Karpas-422 (cell line): ENCODE results near the gene ASB10. TPM values are rescaled to one million over a fixed set of nuclear protein-coding genes. Genes with fewer than 3 reads are reported as not detected.

ENCODE experiments used
- DNase-seq: peaks from one replicate; pipeline ENCODE4 v3.0.0-alpha.2; 2015
- H2AFZ ChIP-seq: fragments of 200-600 bp; sonication (generic); 2 replicates; pipeline ENCODE4 v1.6.1; 2014; ENCODE audit warnings: antibody characterized with exemption, low read length, mixed read lengths
- H3K27ac ChIP-seq: fragments of 200-600 bp; sonication (generic); 2 replicates; pipeline ENCODE4 v1.5.1; 2014; ENCODE audit warnings: mild to moderate bottlenecking, low read length, moderate library complexity
- H3K27me3 ChIP-seq: fragments of 200-600 bp; sonication (generic); 2 replicates; pipeline ENCODE4 v1.6.1; 2014; ENCODE audit warnings: low read length, mixed read lengths
- H3K36me3 ChIP-seq: fragments of 200-600 bp; sonication (generic); 2 replicates; pipeline ENCODE4 v1.6.1; 2014; ENCODE audit warnings: low read length, mixed read lengths; ENCODE audit not compliant: insufficient read depth
- H3K4me1 ChIP-seq: fragments of 200-600 bp; sonication (generic); 2 replicates; pipeline ENCODE4 v1.6.1; 2014; ENCODE audit warnings: mild to moderate bottlenecking, low read length, mixed read lengths
- H3K4me2 ChIP-seq: fragments of 200-600 bp; sonication (generic); 2 replicates; pipeline ENCODE4 v1.6.1; 2014; ENCODE audit warnings: low read length, low read depth, mild to moderate bottlenecking; ENCODE audit not compliant: poor library complexity, severe bottlenecking
- H3K4me3 ChIP-seq: fragments of 200-600 bp; sonication (generic); 2 replicates; pipeline ENCODE4 v1.5.1; 2014; ENCODE audit warnings: mild to moderate bottlenecking, antibody characterized with exemption, low read length, mixed read lengths
- H3K79me2 ChIP-seq: fragments of 200-600 bp; sonication (generic); 2 replicates; pipeline ENCODE4 v1.6.1; 2014; ENCODE audit warnings: mild to moderate bottlenecking, low read length, mixed read lengths
- H3K9ac ChIP-seq: fragments of 200-600 bp; sonication (generic); 2 replicates; pipeline ENCODE4 v1.6.0; 2014; ENCODE audit warnings: low read length
- H3K9me2 ChIP-seq: fragments of 200-600 bp; sonication (generic), shearing (Covaris generic); replicated peaks from 2 replicates; pipeline ENCODE4 v1.6.0; 2014; ENCODE audit warnings: mild to moderate bottlenecking, low read length, moderate library complexity; ENCODE audit not compliant: insufficient read depth
- H3K9me3 ChIP-seq: fragments of 300-700, 200-600 bp; sonication (generic); 2 replicates; pipeline ENCODE4 v1.6.1; 2014; ENCODE audit warnings: low read length, mixed read lengths
- H4K20me1 ChIP-seq: fragments of 200-600 bp; sonication (generic); 2 replicates; pipeline ENCODE4 v1.6.1; 2014; ENCODE audit warnings: mild to moderate bottlenecking, antibody characterized with exemption, low read length, low read depth; ENCODE audit not compliant: insufficient read depth
- total RNA-seq: library from RNA; depleted of rRNA; stranded (reverse); fragments of >200 nt; shearing (Covaris generic); gene quantifications from 2 replicates; pipeline ENCODE4 v1.2.3, GENCODE V29; 2014; ENCODE audit warnings: low replicate concordance

Gene ASB10
- total RNA-seq, 1 experiment from 2014 or later, result not detected

- Histone ChIP-seq H3K27ac (no peak overlapping the region), H3K36me3 (no peaks in the 10 kb centered on the region), H3K4me3 (no peak overlapping the region), H2AFZ (no peak overlapping the region), H3K9me3 (no peaks in the 10 kb centered on the region), H4K20me1 (0 out of 2 replicates have a peak, but pooled peaks cover 3% of the 10 kb centered on the region), H3K79me2 (no peaks in the 10 kb centered on the region), H3K9me2 (no peaks in the 10 kb centered on the region), H3K9ac (no peak overlapping the region), H3K27me3 (no peaks in the 10 kb centered on the region), H3K4me1 (no peaks in the 10 kb centered on the region), H3K4me2 (no peak overlapping the region)
- no peak for DNase-seq
Observed at GRCh38 chr7:151130741-151131157, 56.3 kb downstream of the ASB10 start.

- 0 out of 2 replicates have a peak, but pooled peaks cover 3% of the 10 kb centered on the region for H4K20me1 ChIP-seq
- no peaks in the 10 kb centered on the region for H3K36me3 ChIP-seq
- H3K27me3 ChIP-seq, result no peaks in the 10 kb centered on the region
- H3K9me3 ChIP-seq, result no peaks in the 10 kb centered on the region
- H3K4me3 ChIP-seq, result no peak overlapping the region
- H2AFZ ChIP-seq, result no peak overlapping the region
- H3K9me2 ChIP-seq, result no peaks in the 10 kb centered on the region
- H3K79me2 ChIP-seq, result no peaks in the 10 kb centered on the region
- DNase-seq, result peak; percentile 46
- no peak overlapping the region for H3K4me2 ChIP-seq
- no peak overlapping the region for H3K27ac ChIP-seq
- H3K4me1 ChIP-seq, result no peaks in the 10 kb centered on the region
- no peak overlapping the region for H3K9ac ChIP-seq
Observed at GRCh38 chr7:151129960-151130591, 57.0 kb downstream of the ASB10 start.

- H3K36me3 ChIP-seq, result no peaks in the 10 kb centered on the region
- H3K9me2 ChIP-seq, result no peaks in the 10 kb centered on the region
- no peak overlapping the region for H3K9ac ChIP-seq
- H3K27me3 ChIP-seq, result no peaks in the 10 kb centered on the region
- H4K20me1 ChIP-seq, result peaks cover 7% of the 10 kb centered on the region; the same call in 1 of the 2 replicates
- no peaks in the 10 kb centered on the region for H3K9me3 ChIP-seq
- no peak overlapping the region for H3K4me3 ChIP-seq
- no peak overlapping the region for H2AFZ ChIP-seq
- no peak for DNase-seq
- no peak overlapping the region for H3K4me2 ChIP-seq
- H3K27ac ChIP-seq, result no peak overlapping the region
- no peaks in the 10 kb centered on the region for H3K4me1 ChIP-seq
- no peaks in the 10 kb centered on the region for H3K79me2 ChIP-seq
Observed at GRCh38 chr7:151129117-151129959, 57.7 kb downstream of the ASB10 start.

- no peak overlapping the region for H3K4me2 ChIP-seq
- H3K36me3 ChIP-seq, result no peaks in the 10 kb centered on the region
- no peaks in the 10 kb centered on the region for H3K79me2 ChIP-seq
- H4K20me1 ChIP-seq, result peaks cover 11% of the 10 kb centered on the region; the same call in 1 of the 2 replicates
- H3K27ac ChIP-seq, result no peak overlapping the region
- no peaks in the 10 kb centered on the region for H3K9me2 ChIP-seq
- no peaks in the 10 kb centered on the region for H3K9me3 ChIP-seq
- H3K9ac ChIP-seq, result no peak overlapping the region
- H2AFZ ChIP-seq, result no peak overlapping the region
- no peaks in the 10 kb centered on the region for H3K27me3 ChIP-seq
- no peak overlapping the region for H3K4me3 ChIP-seq
- no peak for DNase-seq
- no peaks in the 10 kb centered on the region for H3K4me1 ChIP-seq
Observed at GRCh38 chr7:151128716-151129115, 58.3 kb downstream of the ASB10 start.

GRCh38 chr7:151128144-151128543 is 58.9 kb downstream of the ASB10 start:
- no peak overlapping the region for H3K4me3 ChIP-seq
- H3K4me1 ChIP-seq, result no peaks in the 10 kb centered on the region
- no peak overlapping the region for H2AFZ ChIP-seq
- H3K9me3 ChIP-seq, result no peaks in the 10 kb centered on the region
- H3K79me2 ChIP-seq, result no peaks in the 10 kb centered on the region
- no peaks in the 10 kb centered on the region for H3K36me3 ChIP-seq
- DNase-seq, result no peak
- H3K27ac ChIP-seq, result no peak overlapping the region
- no peak overlapping the region for H3K9ac ChIP-seq
- H4K20me1 ChIP-seq, result peaks cover 11% of the 10 kb centered on the region; the same call in 1 of the 2 replicates
- H3K4me2 ChIP-seq, result no peak overlapping the region
- H3K27me3 ChIP-seq, result no peaks in the 10 kb centered on the region
- no peaks in the 10 kb centered on the region for H3K9me2 ChIP-seq

GRCh38 chr7:151126491-151127137 is 60.4 kb downstream of the ASB10 start:
- H3K27ac ChIP-seq, result no peak overlapping the region
- H4K20me1 ChIP-seq, result peaks cover 11% of the 10 kb centered on the region; the same call in 1 of the 2 replicates
- no peak overlapping the region for H2AFZ ChIP-seq
- H3K36me3 ChIP-seq, result no peaks in the 10 kb centered on the region
- H3K4me2 ChIP-seq, result no peak overlapping the region
- peak; percentile 47 for DNase-seq
- no peaks in the 10 kb centered on the region for H3K4me1 ChIP-seq
- H3K27me3 ChIP-seq, result no peaks in the 10 kb centered on the region
- H3K4me3 ChIP-seq, result no peak overlapping the region
- H3K9me3 ChIP-seq, result no peaks in the 10 kb centered on the region
- H3K9me2 ChIP-seq, result no peaks in the 10 kb centered on the region
- no peak overlapping the region for H3K9ac ChIP-seq
- H3K79me2 ChIP-seq, result no peaks in the 10 kb centered on the region

- H3K9me2 ChIP-seq, result no peaks in the 10 kb centered on the region
- H3K36me3 ChIP-seq, result no peaks in the 10 kb centered on the region
- no peaks in the 10 kb centered on the region for H3K79me2 ChIP-seq
- H3K9me3 ChIP-seq, result no peaks in the 10 kb centered on the region
- no peak overlapping the region for H2AFZ ChIP-seq
- no peaks in the 10 kb centered on the region for H3K27me3 ChIP-seq
- H3K9ac ChIP-seq, result no peak overlapping the region
- no peak overlapping the region for H3K4me2 ChIP-seq
- no peak overlapping the region for H3K27ac ChIP-seq
- H3K4me3 ChIP-seq, result no peak overlapping the region
- H4K20me1 ChIP-seq, result peaks cover 11% of the 10 kb centered on the region; the same call in 1 of the 2 replicates
- H3K4me1 ChIP-seq, result no peaks in the 10 kb centered on the region
- no peak for DNase-seq
Observed at GRCh38 chr7:151125846-151126481, 61.1 kb downstream of the ASB10 start.
